RPMI7951 (cell line): ENCODE data around the gene RASAL1. TPM values are rescaled to one million over a fixed set of nuclear protein-coding genes. Genes with fewer than 3 reads are reported as not detected.

Experiments
- DNase-seq: peaks from one replicate; pipeline ENCODE4 v3.0.0-alpha.2; 2012; ENCODE audit warnings: low read depth
- total RNA-seq: library from RNA; depleted of rRNA; stranded (reverse); fragments of >200 nt; shearing (Covaris generic); gene quantifications from 2 replicates; pipeline ENCODE4 v1.2.3, GENCODE V29; 2014

The RASAL1 gene
- total RNA-seq, 1 experiment from 2014 or later: not detected

DNA sequence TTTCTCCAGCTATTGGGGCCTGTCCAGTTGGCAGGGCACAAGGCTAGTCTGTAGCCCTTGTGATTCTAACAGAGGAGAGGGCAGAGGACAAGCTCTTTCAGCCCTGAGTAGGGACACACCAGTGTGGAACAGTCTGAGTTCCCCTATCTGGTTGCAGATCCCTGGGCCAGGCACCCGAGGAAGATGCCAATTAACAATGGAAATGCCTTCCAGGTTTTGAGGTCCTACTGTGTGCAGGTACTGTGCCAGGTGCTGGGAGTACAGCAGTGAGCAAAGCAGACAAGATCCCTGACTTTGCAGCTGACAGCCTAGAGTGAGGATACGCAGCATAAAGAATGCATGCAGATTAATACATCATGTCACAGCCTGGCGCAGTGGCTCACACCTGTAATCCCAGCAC lies 62.0 kb downstream of the RASAL1 start:
- no peak for DNase-seq

- DNase-seq: no peak
Measured at GRCh38 chr12:113072136-113072535, 63.4 kb downstream of the RASAL1 start.

GRCh38 chr12:113071135-113072112 lies 64.1 kb downstream of the RASAL1 start:
- DNase-seq: no peak

DNA sequence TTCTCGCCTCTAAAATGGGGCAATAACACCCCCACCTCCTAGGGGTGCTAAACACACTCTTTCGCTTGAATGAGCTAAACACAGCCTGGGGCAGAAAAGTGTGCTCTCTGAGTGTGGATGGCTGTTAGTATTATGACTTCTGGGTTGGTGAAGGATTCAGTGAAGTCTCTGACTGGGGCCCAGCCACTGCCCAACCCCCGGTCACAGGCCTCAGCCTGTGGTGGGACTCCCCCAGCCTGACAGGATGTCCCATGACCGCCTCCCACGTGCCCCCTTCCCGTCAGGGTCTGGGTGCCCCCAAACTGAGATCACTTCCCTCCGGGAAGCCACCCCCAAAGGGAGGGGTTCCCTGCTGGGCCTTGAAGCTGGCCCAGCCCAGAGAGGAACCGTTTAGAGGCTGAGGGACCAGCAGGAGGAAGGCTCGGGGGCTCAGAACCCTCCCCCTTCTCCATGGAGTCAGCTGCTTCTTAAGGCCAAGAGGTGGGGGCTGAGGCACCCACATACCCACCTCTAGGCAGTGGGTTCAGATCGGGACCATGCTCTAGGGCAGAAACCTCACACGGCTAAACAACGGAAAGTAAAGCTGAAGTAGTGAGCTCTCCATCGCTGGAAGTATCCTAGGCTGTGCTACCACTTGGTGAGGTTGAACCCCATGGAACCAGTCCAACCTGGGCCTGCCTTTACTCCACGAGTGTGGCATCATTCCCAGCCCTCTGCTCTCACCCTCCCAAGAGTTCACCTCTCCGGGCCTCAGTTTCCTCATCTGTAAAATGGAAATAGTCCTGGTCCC lies 65.2 kb downstream of the RASAL1 start:
- DNase-seq: no peak

DNA sequence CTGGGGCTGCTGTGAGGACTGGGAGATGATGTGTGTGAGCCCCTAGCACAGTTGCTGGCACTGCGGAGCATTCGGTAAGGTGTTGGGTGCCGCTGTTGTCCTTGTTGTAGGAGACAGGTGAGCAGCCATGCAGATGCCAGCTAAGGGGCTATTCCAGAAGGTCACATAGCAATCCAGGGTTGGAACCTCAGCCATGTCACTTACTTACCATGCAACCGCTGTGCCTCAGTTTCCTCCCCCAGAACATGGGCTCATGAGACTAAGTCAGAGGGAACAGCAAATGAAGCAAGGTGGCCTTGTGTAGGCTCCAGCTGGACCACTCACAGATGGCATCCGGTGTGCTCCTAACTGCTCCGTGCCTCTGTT lies 65.8 kb downstream of the RASAL1 start:
- DNase-seq: no peak

DNA sequence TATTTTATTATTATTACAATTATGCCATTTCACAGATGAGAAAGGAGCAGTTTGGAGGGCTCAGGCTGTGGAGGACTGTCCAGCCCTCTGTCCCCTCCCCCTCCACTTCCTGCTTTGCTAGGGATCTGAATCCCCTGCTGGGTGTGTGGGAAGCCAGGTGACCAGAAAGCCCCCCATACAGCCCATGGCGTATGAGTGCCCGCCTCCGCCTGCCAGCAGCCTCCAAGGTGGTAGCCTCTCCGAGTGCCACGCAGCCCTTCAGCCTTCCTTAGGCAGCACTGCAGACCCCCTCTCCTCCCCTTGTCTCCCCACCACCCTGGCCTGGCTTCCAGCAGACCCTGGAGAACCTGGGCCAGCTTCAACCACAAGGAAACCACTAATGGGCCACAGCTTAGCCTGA lies 66.4 kb downstream of the RASAL1 start:
- no peak for DNase-seq

DNA sequence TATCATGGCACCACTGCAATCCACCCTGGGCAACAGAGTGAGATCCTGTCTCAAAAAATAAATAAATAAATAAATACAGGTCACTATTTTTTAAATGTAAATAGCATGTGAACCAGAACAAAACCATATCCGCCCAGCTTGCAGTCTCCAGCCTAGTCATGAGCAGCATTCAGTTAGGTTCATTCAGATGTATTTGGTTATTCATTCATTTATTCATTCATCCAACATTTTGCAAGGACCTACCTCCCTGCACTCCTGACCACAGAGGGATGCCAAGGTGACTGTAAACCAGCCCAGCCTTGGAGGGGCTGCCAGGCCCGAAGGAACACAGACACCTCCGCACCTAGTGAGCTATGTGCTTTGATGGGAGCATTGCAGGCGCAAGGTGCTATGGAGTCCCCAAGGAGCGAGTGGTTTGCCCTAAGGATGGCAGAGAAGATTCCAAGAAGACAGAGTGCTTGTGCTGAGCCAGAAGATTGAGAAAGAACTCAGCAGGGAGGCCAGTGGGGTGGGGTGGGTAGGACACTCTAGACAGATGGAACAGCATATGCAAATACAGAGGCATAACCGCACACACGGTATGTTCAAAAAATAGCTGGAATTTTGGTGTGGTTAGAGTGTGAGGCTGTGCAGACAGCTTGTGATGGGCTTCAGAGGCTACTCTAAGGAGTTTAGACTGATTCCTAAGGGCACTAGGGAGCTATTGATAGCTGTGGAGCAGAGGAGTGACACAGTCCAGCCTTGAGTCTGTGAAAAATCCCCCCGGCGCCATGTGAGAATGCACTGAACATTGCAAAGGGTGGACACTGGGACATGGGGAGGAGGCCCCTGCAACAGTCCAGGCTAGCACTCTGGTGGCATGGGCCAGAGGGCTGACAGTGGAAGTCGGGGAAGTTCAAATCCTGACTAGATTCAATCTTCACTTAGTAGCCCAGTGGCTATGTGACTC lies 67.3 kb downstream of the RASAL1 start:
- DNase-seq: no peak

DNA sequence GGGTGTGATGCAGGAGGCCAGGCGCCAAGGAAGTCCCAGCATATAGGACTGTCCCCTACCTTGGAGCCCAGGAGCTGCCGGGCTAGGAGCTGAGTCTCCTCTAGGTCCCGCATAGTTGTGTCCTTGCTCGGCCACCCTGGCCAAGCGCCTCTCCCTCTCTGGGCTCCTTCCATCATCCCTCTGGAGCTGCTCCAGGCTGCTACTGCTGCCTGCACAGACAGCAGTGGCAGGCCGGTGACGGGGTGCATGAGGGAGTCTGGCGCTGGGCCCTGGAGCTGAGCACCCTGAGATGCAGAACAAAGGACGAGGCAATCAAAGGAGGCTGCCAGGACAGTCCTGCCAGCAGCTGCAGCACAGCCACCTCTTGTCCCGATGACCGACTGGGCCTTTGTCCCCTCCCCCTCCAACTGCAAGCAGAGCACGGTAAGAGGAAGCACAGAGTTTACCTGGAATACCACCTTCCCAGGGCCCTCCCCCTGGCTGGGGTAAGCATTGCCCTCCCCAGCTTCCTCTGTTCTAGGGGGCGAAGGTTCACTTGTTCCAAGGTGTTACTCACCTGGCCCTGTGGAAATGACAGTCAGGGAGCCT lies 68.7 kb downstream of the RASAL1 start:
- no peak for DNase-seq

- no peak for DNase-seq
Measured at GRCh38 chr12:113065126-113066007, 70.2 kb downstream of the RASAL1 start.

DNA sequence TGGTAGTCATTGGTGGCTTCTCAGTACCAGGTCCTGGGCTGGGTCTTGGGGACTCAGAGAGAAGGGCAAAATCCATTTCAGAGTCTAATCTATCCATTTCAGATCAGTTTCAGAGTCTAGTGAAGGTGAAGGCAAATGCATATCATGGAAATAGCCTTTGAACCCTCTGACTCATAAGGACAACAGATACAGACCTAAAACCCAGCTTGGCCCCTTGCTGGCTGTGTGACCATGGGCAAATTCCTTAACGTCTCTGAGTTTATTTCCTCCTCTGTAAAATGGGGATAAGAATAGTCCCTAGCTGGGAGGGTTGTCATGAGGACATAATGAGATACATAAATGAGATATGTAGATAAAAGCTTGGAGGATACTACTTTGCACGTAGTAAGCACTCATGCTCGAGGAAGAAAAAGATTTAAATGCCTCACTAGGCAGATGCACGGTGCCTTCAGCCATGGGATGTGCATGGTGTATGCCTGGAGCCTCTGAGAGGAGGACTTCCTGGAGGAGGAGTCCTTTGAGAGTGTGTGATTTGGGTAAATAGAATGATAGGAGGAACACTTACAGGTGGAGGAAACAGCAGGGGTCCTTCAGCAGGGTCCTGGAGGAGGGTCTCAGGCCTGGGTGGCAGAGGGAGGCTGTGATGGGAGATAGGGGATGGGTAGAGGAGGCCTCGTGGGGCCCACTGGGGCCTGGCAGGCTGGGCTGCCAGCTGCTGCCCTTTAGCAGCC lies 71.0 kb downstream of the RASAL1 start:
- DNase-seq: no peak

GRCh38 chr12:113063396-113064350 lies 71.9 kb downstream of the RASAL1 start:
- DNase-seq: no peak

DNA sequence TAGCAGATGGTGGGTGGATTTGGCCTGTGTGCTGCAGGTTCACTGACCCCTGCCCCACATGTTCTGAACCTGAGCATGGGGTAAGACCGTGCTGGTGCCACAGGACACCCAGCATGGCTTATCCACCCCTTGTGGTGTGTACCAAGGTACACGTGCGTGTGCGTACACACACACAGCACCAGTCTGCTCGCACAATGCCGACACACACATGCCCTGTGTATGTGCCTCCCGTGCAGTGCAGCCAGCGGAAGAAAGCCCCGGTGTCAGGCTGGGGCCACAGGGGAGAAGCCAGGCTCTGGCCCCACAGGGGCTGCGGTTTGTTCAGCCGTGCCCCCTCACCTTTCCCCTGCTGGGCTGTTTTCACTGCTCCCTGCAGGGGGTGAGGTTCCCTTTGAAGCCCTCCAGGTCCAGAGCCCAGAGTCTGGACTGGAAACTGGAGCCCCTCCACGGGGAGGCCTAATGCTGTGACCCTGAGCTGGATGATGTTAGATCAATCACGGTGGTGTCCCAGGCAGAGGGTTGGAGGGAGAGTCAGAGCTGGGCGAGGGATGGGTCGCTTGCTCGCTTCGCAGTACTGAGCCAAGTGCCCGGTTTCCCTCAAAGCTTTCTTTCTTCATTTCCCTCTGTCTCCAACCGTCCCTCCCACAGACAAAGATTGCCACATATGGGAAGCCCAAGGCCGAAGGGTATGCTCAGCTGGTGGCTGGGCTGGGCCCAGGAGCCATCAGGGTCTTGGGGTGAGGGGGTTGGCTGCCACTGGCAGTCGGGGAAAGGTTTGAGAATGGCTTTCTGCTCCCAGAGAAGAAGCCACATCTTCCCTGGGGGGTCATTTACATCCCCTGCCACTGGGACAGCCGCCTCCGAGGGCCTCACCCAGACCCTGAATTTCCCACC lies 72.8 kb downstream of the RASAL1 start:
- DNase-seq: no peak

- DNase-seq: no peak
Measured at GRCh38 chr12:113061061-113061694, 74.4 kb downstream of the RASAL1 start.

GRCh38 chr12:113060336-113060960 lies 75.1 kb downstream of the RASAL1 start:
- no peak for DNase-seq

- no peak for DNase-seq
Measured at GRCh38 chr12:113059071-113059595, 76.4 kb downstream of the RASAL1 start.

GRCh38 chr12:113058553-113058952 lies 77.0 kb downstream of the RASAL1 start:
- no peak for DNase-seq
